NCI-H2227 treated with DMSO at 0.1 percent for 48 hours (cell line): ENCODE measurements around the gene DUSP18.
"Not testable (repeated sequence)": the region's sequence is repeated elsewhere in the genome, so short reads cannot be mapped to it uniquely, and the experiment has no call there.

Source experiments
- DNase-seq: peaks from one replicate; lab custom pipeline; 2025; lab: John Stamatoyannopoulos, UW

The DUSP18 gene

DNA sequence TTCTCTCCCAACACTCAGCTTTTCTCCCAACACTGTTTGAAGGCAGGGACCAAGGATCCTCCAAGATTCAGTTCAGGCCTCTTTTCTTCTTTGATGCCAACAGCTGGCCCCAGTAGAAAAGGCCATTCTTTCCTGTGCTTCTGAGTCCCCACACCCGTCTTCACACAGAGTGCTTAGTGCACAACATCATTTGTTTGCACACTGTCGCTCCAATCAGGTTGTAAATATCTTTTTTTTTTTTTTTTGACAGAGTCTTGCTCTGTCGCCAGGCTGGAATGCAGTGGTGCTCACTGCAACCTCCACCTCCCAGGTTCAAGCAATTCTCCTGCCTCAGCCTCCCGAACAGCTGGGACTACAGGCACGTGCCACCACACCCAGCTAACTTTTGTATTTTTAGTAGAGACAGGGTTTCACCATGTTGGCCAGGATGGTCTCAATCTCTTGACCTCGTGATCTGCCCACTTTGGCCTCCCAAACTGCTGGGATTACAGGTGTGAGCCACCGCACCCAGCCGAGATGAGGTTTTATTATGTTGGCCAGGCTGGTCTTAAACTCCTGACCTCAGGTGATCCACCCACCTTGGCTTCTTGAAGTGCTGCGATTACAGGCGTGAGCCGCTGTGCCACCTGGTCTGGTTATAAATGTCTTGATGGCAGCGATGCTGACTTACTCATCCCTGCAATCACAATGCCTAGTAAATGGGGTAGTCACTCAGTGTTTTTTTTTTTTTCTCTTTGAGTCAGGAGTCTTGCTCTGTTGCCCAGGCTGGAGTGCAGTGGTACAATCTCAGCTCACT is 12.4 kb upstream of the DUSP18 start:
- not testable (repeated sequence) for DNase-seq

- DNase-seq = not testable (repeated sequence)
Observed at GRCh38 chr22:30676565-30676964, 8.9 kb upstream of the DUSP18 start.

DNA sequence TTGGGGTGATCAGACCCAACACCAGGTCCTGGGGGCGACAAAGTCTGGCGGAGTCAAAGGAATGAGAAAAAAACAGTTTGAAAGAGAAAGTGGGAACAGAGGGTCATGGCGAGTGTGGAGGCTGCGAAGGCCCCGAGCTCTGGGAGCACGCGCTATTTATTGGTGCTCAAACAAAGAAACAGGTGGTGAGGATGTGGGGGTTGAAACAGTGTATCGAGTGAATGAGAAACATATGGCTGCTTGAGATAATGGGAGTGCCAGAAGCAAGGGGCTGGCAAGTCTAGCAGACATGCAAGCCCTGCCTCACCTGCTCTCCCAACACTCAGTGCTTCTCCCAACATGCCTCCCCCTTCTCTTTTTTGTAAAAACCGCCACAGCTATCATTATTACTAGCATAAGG is 7.8 kb upstream of the DUSP18 start:
- DNase-seq = peak; percentile 56

DNA sequence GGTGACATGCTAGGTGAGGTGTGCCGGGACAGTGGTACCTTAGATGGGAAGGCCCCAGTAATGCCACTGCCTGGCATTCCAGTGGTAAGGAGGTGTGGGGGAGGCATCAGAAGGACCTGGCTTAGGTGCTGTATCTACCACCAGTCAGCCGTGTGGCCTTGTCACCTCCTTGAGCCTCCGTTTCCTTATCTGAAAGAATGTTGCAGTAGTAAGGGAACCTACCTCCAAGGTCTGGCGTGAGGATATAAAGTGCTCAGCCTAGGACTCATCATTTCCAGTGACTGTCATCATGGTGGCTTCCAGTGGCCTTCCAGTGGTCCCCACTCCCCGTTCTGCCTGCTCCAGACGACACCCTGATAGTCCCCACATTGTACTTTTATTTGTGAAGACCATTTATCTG is 6.8 kb upstream of the DUSP18 start:
- DNase-seq = no peak

- DNase-seq = no peak
Observed at GRCh38 chr22:30673136-30673535, 5.5 kb upstream of the DUSP18 start.

GRCh38 chr22:30671071-30671470 is 3.4 kb upstream of the DUSP18 start:
- DNase-seq = no peak

DNA sequence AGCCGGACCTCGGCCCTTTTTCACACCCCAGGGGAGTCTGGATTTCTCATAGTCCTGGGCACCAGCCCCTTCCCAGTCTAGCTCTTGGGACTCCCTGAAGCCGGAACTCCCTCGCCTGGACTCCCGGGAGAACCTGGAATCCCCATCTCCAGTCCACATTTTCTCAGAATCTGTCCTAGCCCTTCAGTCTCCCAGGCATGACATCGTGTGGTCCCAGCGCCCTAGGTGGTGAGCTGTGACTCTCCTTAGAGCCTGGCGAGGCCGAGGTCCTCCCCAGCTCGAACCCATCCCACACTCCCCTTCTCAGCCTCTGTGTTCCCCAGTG is 673 bp upstream of the DUSP18 start:
- no peak for DNase-seq

DNA sequence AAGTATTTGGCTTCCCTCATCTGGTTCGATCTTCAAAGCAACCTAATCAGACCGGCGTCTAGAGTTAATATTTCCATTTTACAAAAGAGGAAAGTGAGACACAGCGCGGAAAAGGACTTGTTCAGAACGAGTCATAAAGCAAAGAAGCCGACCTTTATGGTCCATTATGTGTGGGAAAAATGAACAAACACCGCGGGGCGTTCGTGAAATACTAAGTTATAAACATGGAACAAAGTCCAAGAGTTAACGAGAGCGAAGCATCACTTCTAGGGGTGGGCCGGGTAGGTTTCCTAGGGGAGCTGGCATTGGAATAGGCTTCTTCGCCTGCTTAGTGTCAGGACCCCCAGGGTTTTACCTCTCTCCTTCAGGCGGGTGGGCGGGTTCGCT is 575 bp downstream of the DUSP18 start:
- no peak for DNase-seq

- no peak for DNase-seq
Observed at GRCh38 chr22:30665786-30666185, 1.9 kb downstream of the DUSP18 start.

DNA sequence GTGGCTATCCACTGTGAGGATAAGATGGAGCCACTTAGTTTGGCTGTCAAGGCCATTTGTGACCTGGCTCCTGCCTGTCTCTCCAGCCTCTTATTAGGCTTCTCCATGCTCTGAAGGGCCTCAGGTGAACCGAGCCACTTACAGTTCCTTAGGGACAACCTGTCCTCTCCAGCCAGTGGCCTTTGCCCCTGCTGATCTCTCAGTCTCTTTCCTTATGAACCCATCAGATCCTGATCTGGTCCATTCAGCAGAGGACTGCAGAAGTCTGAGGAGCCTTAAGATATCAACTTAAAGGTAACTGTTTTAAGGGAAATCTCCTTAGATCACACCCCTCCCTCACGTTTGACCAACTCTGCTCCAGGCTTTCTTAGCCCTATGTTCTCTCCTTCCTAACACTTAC is 2.4 kb downstream of the DUSP18 start:
- DNase-seq = no peak

DNA sequence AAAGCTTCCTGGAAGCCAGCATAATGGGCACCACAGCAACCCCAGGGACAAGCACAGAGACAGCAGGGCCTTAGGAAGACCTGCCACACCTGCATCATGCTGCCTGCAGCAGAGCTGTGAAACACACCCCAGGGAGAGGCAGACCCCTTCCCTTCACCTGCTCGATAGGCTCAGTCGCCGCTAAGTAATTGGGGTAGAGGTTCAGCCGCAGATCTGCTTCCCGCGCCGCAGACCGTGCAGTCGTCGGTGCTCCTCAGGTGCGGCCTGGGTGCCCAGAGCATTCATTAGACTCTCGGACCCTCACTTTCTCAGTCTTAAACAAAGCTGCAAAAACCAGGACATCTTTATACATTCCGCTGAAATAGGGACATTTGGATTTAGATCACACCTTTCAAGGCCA is 2.9 kb downstream of the DUSP18 start:
- DNase-seq = no peak

GRCh38 chr22:30662040-30662439 is 5.6 kb downstream of the DUSP18 start:
- DNase-seq = no peak

DNA sequence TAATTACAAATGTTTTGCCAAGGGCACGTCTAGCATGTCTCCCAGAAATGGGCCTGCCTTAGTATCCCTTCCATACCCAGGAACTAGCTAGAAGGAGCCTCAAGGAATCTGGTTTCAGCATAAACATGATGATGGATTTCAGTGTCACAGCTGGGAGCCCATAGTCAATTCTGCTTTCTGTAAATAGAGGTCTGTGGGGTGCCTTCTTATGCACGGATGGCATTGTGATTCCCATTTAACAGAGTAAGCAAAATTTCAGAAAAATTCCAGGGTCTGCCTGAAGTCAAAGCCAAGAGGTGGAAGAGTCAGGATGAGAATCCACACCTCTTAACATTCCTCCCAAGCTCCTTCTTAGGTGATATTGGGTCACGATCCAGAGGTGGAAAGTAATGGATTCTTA is 12.1 kb downstream of the DUSP18 start:
- DNase-seq = no peak

GRCh38 chr22:30654361-30654760 is 13.3 kb downstream of the DUSP18 start:
- DNase-seq = no peak

- no peak for DNase-seq
Observed at GRCh38 chr22:30652852-30653251, 14.8 kb downstream of the DUSP18 start.

DNA sequence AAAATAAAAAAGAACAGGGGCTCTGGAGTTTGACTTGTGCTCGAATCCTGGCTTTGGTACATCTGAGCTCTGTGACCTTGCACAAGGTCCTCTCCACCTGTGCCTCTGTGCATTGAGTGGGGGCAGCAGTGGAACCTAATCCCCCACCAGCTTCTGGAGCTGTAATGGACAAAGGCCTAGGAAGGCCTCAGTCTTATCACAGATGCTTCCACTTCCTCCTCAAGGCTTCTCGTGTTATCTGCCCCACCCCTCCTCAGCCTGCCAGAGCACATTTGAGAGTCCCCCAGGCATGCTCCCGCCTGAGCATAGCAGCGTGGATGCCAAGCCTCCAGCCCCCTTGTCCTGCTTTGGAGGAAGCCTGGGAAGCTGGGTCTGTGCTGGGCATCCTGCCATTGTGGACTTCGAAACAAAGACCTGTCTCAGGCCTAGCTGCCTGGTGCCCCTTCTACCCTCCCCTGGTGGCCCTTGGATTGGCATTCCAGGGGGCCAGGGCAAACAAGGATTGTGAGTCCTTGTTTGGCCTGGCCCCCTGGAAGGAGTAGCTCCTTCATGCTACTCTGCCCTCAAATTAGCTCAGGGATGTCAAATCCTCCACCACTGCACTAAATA is 17.1 kb downstream of the DUSP18 start:
- DNase-seq = no peak

GRCh38 chr22:30649430-30650007 is 18.2 kb downstream of the DUSP18 start:
- DNase-seq = no peak

- no peak for DNase-seq
Observed at GRCh38 chr22:30648825-30649224, 18.9 kb downstream of the DUSP18 start.

GRCh38 chr22:30647536-30647935 is 20.1 kb downstream of the DUSP18 start:
- DNase-seq = no peak

DNA sequence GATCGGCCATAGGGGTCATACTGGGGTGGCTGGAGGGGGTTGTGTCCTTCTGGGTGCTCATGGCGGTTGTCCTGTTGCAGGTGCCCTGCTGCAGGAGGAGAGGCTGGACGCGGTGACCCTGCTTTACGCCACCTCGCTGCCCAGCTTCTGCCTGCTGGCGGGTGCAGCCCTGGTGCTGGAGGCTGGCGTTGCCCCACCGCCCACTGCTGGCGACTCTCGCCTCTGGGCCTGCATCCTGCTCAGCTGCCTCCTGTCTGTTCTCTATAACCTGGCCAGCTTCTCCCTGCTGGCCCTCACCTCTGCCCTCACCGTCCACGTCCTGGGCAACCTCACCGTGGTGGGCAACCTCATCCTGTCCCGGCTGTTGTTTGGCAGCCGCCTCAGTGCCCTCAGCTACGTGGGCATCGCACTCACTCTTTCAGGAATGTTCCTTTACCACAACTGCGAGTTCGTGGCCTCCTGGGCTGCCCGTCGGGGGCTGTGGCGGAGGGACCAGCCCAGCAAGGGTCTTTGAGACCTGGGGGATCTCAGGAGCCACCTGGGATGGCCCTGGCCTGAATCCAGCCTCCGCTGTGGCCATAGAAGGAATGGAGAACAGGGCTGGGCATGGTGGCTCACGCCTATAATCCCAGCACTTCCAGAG is 21.0 kb downstream of the DUSP18 start:
- no peak for DNase-seq

GRCh38 chr22:30643055-30643875 is 24.4 kb downstream of the DUSP18 start:
- no peak for DNase-seq

DNA sequence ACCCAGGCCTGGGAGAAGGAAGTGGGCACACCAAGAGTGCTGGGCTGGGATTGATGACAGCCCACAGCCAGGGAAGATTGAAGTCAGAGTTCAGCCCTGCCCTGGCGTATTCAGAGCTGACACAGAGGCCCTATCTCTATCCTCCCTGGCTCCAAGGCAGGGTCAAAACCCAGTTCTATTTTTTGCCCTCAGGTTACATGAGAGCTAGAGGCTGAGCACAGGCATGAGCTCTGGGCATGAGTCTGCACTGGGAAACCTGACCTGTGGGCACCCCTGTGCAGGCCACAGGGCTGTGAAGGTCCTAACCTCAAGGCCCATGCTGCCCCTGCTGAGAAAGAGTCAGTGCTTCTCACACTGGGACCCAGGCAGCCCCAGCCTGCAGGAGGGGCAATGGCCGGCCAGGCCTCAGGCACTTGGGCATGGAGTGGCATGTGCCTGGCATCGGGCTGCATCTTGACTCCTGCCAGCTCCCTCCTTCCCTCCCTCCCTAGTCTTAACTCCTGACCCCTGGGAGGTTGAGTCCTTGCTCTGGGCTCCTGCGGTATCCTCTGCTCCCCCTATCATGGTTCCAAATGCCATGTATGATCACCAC is 26.7 kb downstream of the DUSP18 start:
- no peak for DNase-seq
